ENCODE measurements around the gene ADGRE1. TPM values are rescaled to one million over a fixed set of nuclear protein-coding genes. Genes with fewer than 3 reads are reported as not detected.
A peak's percentile ranks its signal among the peaks of the same experiment; 100 is the strongest.

The ADGRE1 gene
- total and polyA plus RNA-seq, 7 donors = 0.28 to 1.8 (median 0.88) TPM; not detected in 3

DNA sequence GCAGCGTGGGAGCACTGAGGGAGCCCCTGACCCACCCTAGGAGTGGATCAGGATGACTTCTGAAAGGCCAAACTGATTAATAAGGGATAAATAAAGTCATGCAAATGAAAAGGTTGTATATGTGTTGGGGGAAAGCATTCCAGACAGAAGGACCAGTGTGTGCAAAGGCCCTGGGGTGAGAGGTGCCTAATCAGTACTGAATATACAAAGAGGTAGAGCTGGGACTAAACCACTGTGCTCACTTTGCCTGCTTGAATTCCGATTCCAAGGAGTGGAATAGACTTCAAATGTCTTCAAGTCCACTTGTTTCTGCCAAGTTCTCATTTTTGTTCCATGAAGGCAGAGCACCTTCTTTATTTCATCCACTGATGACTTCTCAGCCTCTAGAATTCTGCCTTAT is 32.6 kb upstream of the ADGRE1 start:
- intact Hi-C loops (cut with DNase I) = no loop called here
- TF ChIP-seq POLR2AphosphoS5 (IDR thresholded peaks at IDR 0.05) (no peak), POLR2A (IDR thresholded peaks at IDR 0.05) (no peak), EP300 (IDR thresholded peaks at IDR 0.05) (no peak), CTCF (IDR thresholded peaks at IDR 0.05) (no peak)
- no peaks in the 10 kb centered on the region for H3K36me3 ChIP-seq
- no peak overlapping the region for H3K4me3 ChIP-seq
- 91 to 95% methylated on average over 2 of the region's 2 CpGs for WGBS, 2 donors
- H3K4me1 ChIP-seq = no peaks in the 10 kb centered on the region
- DNase-seq = no peak
- H3K27ac ChIP-seq = no peak overlapping the region
- H3K27me3 ChIP-seq = peaks cover 0 to 8% (median 3%) of the 10 kb centered on the region in 3 donors
- no peaks in the 10 kb centered on the region for H3K9me3 ChIP-seq

DNA sequence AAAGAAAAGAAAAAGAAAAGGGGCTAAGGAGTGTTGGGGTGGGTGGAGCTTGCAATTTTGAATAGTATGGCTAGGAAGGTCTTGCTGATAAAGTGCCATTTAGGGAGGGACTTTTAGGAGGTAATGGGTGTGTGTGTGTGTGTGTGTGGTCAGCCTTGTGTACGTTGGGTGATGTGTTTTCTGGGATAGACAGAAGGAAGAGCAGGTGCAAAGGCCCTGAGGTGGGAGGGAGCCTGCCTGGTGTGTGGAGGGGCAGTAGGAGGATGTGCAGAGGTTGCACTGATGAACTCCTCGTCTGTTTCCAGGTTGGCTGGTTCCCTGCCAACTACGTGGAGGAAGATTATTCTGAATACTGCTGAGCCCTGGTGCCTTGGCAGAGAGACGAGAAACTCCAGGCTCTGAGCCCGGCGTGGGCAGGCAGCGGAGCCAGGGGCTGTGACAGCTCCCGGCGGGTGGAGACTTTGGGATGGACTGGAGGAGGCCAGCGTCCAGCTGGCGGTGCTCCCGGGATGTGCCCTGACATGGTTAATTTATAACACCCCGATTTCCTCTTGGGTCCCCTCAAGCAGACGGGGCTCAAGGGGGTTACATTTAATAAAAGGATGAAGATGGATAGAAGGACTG is 30.5 kb upstream of the ADGRE1 start:
- Histone ChIP-seq H3K27ac (no peak overlapping the region), H3K9me3 (no peaks in the 10 kb centered on the region), H3K27me3 (peaks cover 0 to 8% (median 3%) of the 10 kb centered on the region in 3 donors), H3K4me3 (no peak overlapping the region), H3K36me3 (no peaks in the 10 kb centered on the region), H3K4me1 (no peaks in the 10 kb centered on the region)
- no peak for TF ChIP-seq CTCF (IDR thresholded peaks at IDR 0.05)
- no peak for TF ChIP-seq POLR2A (IDR thresholded peaks at IDR 0.05)
- TF ChIP-seq EP300 (IDR thresholded peaks at IDR 0.05) = no peak
- TF ChIP-seq POLR2AphosphoS5 (IDR thresholded peaks at IDR 0.05) = no peak
- DNase-seq = no peak
- intact Hi-C loops (cut with DNase I) = no loop called here
- 69 to 72% methylated on average over 14 of the region's 14 CpGs for WGBS, 2 donors

GRCh38 chr19:6861683-6862286 is 25.6 kb upstream of the ADGRE1 start:
- H3K36me3 ChIP-seq = no peaks in the 10 kb centered on the region
- H3K9me3 ChIP-seq = no peaks in the 10 kb centered on the region
- H3K27me3 ChIP-seq = peaks cover 0 to 5% (median 0%) of the 10 kb centered on the region in 3 donors
- peaks cover 0 to 9% (median 7%) of the 10 kb centered on the region in 4 donors for H3K4me1 ChIP-seq
- 77 to 79% methylated on average over 10 of the region's 10 CpGs for WGBS, 2 donors
- no peak overlapping the region for H3K4me3 ChIP-seq
- intact Hi-C loops (cut with DNase I) = loop anchor here (2.0 to 5.0 kb wide), 3 partner anchors 109 to 345 kb away; partner anchors contain the start of gene TRIP10
- TF ChIP-seq POLR2AphosphoS5 (IDR thresholded peaks at IDR 0.05) = no peak
- no peak for DNase-seq
- no peak overlapping the region for H3K27ac ChIP-seq

GRCh38 chr19:6862673-6863078 is 24.7 kb upstream of the ADGRE1 start:
- Histone ChIP-seq H3K36me3 (no peaks in the 10 kb centered on the region), H3K27ac (peak overlapping the region in 1 of 4 donors; percentile 47), H3K4me1 (peaks cover 0 to 9% (median 7%) of the 10 kb centered on the region in 4 donors), H3K4me3 (peak overlapping the region in 3 of 4 donors; percentile 13 to 42 (median 37)), H3K9me3 (no peaks in the 10 kb centered on the region), H3K27me3 (peaks cover 0 to 5% (median 0%) of the 10 kb centered on the region in 3 donors)
- DNase-seq = peak; percentile 84
- WGBS, 2 donors = 4 to 7% methylated on average over 16 of the region's 16 CpGs
- TF ChIP-seq POLR2AphosphoS5 (IDR thresholded peaks at IDR 0.05) (no peak), POLR2A (IDR thresholded peaks at IDR 0.05) (no peak), EP300 (IDR thresholded peaks at IDR 0.05) (no peak), CTCF (IDR thresholded peaks at IDR 0.05) (peak; percentile 52 to 89 (median 87))
- intact Hi-C loops (cut with DNase I) = loop anchor here (1.0 to 5.0 kb wide), 4 partner anchors 110 to 346 kb away; partner anchors contain the start of gene TRIP10

DNA sequence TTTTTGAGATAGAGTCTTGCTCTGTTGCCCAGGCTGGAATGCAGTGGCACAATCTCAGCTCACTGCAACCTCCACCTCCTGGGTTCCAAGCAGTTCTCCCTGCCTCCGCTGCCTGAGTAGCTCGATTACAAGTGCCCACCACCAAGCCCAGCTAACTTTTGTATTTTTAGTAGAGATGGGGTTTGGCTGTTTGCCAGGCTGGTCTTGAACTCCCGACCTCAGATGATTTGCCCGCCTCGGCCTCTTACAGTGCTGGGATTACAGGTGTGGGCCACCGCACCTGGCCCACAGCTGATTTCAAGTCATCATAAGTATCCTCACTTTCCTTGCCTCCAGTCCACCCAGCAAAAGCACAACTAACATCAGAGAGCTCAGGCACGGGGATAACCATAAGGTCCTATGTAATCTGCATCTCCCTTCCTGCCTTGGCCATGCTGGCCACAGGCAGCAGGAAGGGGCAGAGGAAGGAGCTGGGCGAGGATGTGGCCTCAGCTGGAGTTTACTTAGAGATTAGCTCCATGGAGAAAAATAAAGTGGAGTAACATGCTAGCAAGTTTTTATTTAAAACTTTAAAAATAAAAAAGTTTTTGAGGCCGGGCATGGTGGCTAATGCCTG is 22.9 kb upstream of the ADGRE1 start:
- no peaks in the 10 kb centered on the region for H3K9me3 ChIP-seq
- TF ChIP-seq CTCF (IDR thresholded peaks at IDR 0.05) (no peak), POLR2A (IDR thresholded peaks at IDR 0.05) (no peak), EP300 (IDR thresholded peaks at IDR 0.05) (no peak), POLR2AphosphoS5 (IDR thresholded peaks at IDR 0.05) (no peak)
- 53 to 66% methylated on average over 9 of the region's 9 CpGs for WGBS, 2 donors
- no peak for DNase-seq
- peaks cover 0 to 9% (median 7%) of the 10 kb centered on the region in 4 donors for H3K4me1 ChIP-seq
- H3K27ac ChIP-seq = no peak overlapping the region
- H3K36me3 ChIP-seq = no peaks in the 10 kb centered on the region
- peaks cover 0 to 8% (median 0%) of the 10 kb centered on the region in 3 donors for H3K27me3 ChIP-seq
- no peak overlapping the region for H3K4me3 ChIP-seq
- intact Hi-C loops (cut with DNase I) = loop anchor here (5.0 kb wide), 1 partner anchor 112 kb away; no protein-coding TSS in a partner anchor

All from sigmoid colon (tissue), 7 donors.